ENCODE measurements around the gene ERMARD.
"Not testable (repeated sequence)": the region's sequence is repeated elsewhere in the genome, so short reads cannot be mapped to it uniquely, and the experiment has no call there.

Gene ERMARD

DNA sequence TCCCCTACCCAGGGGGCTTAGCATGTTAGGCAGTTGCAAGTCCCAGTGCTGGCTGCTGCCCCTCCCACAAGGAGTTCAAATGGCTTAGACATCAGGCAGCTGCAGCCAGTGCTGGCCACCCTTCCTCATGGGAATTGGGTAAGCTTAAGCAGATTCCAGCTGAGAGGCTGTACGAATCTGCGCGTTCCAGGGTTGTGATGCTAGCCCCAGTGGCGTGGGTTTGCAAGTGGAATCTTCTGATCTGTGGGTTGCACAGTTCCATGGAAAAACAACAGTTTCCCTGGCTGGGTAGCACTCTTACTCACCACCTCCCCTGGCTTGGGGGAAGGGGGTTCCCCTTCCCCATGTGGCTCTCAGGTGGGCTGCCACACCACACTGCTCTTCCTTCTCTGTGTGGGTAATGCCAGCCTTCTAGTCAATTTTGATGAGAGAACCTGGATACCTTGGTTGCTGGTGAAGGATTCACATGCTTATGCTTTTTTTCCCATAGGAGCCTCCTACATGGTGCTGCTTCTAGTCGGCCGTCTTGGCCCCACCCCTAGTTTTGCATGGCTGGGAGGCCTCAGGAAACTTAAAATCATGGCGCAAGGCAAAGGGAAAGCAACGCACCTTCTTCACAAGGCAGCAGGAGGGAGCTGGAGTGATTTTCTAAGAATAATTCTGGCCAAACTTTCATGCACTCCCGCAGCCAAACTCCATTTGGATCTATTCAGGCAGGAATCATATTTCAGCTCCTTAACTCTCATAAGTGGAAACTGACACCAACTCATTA lies 13.0 kb upstream of the ERMARD start:
- DNase-seq (ENCODE audit: low spot score), result no peak

GRCh38 chr6:169738976-169739529 lies 12.4 kb upstream of the ERMARD start:
- no peak for DNase-seq (ENCODE audit: low spot score)

- DNase-seq (ENCODE audit: low spot score), result no peak
Measured at GRCh38 chr6:169741344-169741743, 10.1 kb upstream of the ERMARD start.

GRCh38 chr6:169745405-169745804 lies 6.0 kb upstream of the ERMARD start:
- DNase-seq (ENCODE audit: low spot score), result no peak

DNA sequence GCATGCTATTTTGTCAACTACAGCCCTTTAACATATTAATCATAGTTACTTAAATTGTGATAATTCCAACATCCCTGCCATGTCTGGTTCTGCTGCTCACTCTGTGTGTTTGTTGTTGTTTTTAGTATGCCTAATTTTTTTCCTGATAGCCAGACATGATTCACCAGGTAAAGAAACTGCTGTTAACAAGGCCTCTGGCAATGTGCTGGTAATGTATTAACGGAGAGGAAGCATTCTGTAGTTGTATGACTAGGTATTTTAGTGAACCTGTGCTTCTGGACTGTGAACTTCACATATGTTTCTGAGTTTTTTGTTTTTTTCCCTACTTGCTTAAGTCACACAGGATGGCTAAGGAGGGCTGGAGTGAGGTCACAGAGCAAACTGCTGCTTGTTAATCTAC lies 4.9 kb upstream of the ERMARD start:
- no peak for DNase-seq (ENCODE audit: low spot score)

GRCh38 chr6:169752074-169752623 lies 727 bp downstream of the ERMARD start:
- peak; percentile 31 for DNase-seq (ENCODE audit: low spot score)

DNA sequence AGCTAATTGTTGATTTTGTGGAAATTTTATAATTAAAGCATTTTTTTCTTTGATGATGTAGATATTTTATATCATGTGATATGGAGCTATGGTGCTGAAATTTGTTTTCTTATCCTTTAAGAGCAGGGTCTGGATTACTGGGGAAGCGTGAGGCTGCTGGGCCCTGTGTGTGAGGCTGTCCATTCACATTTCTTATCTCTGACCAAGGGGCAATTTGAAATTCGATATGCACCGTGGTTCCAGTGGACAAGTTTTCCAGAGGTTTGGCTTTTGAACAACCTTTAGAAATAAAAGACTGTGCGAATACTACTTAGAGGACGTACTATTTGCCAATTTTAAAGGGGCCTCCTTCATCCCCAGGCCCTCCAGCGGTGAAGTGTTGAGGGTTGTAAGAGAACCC lies 3.7 kb downstream of the ERMARD start:
- no peak for DNase-seq (ENCODE audit: low spot score)

- peak; percentile 41 for DNase-seq (ENCODE audit: low spot score)
Measured at GRCh38 chr6:169763308-169763707, 11.9 kb downstream of the ERMARD start.

- no peak for DNase-seq (ENCODE audit: low spot score)
Measured at GRCh38 chr6:169763881-169764280, 12.5 kb downstream of the ERMARD start.

- not testable (repeated sequence) for DNase-seq (ENCODE audit: low spot score)
Measured at GRCh38 chr6:169765789-169766188, 14.4 kb downstream of the ERMARD start.

DNA sequence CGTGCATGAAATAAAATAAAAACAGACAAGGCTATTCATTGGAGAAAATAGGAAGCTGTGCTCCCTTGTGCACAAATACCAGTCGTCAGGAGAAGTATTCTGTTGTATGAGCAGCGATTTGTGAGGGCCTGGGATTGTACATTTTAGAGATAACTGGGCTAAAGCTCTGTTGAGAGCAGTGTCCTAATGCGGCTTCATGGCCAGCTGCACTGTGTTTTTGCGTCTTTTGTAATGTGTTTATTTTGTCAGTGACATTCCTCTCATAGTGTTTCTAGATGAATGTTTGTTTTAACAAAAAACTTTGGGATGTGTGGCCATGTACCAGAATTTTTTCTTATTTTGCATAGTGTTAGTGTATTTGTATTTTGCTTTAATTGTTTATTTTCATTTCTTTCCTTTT lies 14.8 kb downstream of the ERMARD start:
- no peak for DNase-seq (ENCODE audit: low spot score)

DNA sequence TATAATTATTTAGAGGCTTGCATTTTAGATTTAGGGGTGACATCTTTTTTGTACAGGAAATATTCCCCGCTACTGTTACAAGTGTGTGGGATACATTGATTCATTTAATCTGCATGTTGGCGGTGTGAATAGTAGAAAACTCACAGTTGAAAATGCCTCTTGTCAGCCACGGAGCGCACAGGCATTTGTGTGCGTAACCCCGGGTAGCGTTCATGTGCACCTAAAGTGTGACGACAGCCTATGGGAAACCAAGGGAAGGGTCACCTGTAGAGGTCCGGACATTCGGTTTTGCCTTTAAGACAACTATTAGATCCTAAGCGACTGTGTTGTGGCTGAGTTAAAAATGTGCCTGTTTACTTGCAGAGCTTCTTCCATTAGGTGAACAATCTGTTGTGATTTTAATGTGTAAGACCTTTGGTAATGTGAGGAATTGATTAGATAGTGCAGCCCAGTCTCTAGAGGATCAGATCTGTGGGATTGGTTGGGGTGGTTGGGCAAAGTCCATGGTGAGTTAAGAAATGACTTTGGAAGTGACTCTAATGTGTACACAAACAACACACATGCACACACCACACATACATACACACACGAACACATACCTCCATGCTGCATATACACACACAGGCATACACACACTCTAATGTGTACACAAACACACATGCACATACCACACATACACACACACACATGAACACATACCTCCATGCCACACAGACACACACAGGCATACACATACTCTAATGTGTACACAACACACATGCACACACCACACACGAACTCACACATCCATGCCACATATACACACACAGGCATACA lies 15.7 kb downstream of the ERMARD start:
- DNase-seq (ENCODE audit: low spot score), result no peak

DNA sequence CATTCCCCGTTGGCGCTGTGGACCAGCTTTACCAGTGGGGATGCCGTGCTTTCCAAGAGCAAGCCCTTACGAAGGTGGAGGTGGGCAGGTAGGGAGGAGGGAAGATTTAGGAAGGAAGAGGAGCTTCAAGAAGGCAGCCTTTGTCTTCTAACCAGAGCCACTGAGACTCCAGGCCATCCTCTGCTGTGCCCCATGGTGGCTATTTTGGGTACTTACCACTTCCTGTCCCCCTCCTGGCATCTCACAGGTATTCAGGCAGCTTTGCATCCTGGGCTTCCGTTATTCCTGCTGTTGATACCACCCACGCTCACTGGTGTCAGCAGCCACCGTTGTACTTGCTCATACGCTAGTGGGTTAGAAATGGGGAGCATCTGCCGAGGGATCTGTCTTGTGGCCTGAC lies 22.9 kb downstream of the ERMARD start:
- DNase-seq (ENCODE audit: low spot score), result no peak

- no peak for DNase-seq (ENCODE audit: low spot score)
Measured at GRCh38 chr6:169775321-169775720, 23.9 kb downstream of the ERMARD start.

- no peak for DNase-seq (ENCODE audit: low spot score)
Measured at GRCh38 chr6:169776379-169776778, 25.0 kb downstream of the ERMARD start.

DNA sequence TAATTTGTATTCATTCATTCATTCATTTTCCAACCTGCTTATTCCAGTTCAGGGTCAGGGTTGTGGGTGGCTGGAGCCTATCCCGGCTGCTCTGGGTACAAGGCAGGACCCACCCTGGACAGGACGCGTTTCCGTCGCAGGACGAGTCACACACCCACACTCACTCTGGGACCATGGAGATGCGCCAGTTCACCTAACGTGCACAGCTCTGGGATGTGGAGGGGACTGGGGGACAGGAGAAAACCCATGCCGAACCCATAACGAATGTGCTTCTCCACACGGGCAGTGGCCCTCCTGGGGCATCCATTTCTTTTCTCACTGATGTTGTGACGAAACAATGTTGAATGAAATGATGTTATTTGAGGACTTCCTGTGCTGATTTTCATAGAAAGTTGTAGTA lies 26.5 kb downstream of the ERMARD start:
- no peak for DNase-seq (ENCODE audit: low spot score)

DNA sequence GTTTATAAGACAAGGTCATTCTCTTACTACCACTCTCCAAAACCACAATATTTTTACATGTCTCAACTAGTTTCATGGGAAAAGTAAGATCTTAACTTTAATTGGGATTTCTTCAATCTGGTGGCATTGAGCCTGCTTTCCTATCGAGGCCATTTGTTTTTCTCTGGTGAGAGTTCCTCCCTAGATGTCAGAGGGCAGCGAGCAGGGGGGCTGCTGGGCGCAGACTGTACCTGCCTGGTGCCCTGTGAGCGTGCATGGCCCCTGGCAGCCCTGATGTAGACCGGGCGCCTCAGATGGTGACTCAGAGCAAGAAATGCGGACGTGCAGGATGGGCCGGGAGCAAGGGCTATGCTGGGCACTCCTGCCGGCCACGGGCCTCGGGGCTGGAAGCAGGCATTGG lies 27.2 kb downstream of the ERMARD start:
- DNase-seq (ENCODE audit: low spot score), result no peak

- no peak for DNase-seq (ENCODE audit: low spot score)
Measured at GRCh38 chr6:169779092-169779815, 27.8 kb downstream of the ERMARD start.

DNA sequence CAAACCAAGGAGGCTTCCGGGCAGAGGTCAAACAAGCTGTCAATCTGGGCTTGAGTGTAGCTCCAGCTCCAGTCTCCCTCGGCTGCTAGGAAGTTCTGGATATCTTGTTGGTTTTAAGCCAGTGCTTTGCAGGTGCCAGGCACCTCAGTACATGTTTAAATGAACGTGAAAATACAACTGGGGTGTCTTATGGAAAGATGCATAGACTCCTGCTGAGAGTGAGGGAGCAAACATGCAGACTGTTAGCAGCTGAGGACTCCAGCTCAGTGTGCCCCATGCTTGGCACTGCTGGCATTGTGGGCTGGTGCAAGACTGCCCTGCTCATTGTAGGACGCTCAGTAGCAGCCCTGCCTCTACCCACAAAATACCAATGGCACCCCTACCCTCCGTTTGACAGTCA lies 28.5 kb downstream of the ERMARD start:
- no peak for DNase-seq (ENCODE audit: low spot score)

- no peak for DNase-seq (ENCODE audit: low spot score)
Measured at GRCh38 chr6:169780571-169781091, 29.2 kb downstream of the ERMARD start.

- DNase-seq (ENCODE audit: low spot score), result no peak
Measured at GRCh38 chr6:169782966-169783365, 31.5 kb downstream of the ERMARD start.

- DNase-seq (ENCODE audit: low spot score), result no peak
Measured at GRCh38 chr6:169783401-169783800, 32.0 kb downstream of the ERMARD start.
